NCI-H2196 (cell line): ENCODE results near the gene NUP50.

Experiments used
- DNase-seq: peaks from one replicate; lab custom pipeline; 2025; ENCODE audit not compliant: unreplicated experiment; lab: John Stamatoyannopoulos, UW

Gene NUP50

DNA sequence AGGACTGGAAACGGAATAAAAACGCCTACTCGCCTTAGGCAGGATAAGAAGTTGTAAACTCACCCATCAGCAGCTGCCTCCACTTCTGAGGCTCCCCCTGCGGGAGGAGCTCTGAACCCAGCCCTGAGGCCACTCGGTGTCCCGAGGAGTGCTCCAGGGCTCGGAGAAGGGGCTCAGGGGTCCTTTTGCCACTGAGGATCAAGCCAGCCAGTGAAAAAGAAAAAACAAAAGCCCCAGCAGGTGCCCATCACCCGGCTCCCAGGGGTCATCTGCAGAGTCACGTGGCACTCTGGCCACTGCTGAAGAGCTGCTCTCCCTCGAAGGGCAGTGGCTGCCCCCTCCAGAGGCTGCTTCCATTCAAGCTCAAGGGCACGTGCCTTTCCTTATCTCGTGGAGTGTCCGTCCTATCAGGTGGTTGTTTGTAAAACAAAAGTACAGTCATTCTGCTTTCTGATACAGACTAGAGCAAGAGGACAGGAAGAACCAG lies 29.0 kb downstream of the NUP50 start:
- no peak for DNase-seq

DNA sequence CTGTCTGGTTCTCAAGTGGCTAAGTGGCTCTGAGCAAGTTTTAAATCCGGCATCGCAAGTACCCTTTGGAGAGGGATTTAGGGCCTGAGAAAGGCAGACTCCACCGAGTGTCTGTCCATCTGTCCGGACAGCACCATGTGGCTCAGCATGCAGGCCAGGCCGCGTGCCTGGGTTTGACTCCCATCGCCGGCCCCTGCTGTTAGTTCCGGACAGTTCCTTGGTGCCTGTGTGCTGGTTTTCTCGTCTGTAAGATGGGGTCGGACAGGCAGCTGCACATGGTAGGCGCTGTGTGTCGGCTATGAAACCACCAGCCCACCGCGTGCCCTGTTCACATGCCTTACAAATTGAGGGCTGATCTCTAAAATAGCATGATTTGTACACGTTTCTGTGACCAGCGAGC lies 31.0 kb downstream of the NUP50 start:
- no peak for DNase-seq

DNA sequence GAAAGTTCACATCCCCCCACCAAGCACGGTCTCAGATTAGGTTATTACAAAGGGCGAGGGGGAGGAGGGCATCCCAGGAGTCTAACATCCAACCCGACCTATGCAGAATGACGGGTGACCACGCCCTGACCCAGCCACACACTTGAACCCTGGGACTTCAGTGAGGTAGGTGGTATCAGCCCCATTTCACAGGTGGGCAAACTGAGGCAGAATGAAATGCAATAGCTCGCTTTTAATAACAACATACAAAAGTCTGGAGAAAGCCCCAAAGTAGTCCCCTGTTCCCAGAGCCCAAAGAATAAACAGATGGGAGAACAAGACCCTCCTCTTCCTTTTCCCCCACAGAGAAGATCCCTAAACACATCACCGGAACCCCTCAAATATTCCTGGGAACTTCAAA lies 31.9 kb downstream of the NUP50 start:
- DNase-seq: no peak

DNA sequence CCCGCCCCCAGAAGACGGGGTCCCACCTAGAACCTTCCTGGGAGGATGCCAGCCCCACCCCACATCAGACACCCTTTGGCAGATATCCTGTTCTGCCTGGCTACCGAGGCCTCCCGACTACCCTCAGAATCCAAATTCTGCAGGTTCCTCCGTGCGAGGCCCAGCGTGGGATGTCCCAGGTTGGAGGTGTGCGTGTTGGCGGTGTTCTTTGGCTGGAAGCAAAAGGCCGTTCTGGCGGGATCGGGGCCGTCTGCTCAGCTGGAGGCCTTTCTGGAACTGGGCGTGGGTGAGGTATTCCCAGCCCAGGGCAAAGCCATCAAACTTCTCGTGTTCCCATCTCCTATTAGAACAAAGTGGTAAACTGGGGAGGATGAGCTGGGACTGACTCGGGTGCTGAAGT lies 32.6 kb downstream of the NUP50 start:
- DNase-seq: no peak

DNA sequence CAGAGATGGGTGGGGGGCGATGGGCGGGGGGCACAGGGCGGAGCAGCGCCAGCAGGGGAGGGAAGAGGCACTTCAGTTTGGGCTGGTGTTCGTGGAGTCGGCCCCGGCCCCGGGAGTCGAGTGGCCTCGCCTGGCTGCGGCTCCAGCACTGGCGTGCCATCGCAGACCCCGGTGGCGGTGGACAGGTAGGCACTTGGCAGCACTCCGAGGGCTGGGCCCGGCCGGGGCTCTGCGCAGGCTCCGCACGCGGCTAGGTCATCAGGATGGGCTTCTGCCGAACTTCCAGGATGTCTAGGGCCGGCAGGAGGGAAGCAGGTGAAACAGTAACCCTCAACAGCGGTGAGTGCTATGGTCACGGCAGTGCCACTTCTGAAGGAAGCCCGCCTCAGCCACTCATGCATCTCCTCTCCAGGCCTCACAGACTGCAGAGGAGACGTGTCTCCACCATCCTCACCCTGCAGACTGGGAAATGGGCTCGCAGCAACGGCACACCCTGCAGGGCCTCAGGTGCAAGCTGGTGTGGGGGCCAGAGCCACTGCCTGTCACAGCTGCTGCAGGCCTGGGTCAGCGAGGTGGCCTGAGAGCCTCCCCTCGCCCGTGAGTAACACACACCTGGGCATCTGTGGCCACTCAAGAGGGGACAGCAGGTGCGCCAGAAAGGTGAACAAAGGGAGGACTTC lies 33.3 kb downstream of the NUP50 start:
- no peak for DNase-seq

DNA sequence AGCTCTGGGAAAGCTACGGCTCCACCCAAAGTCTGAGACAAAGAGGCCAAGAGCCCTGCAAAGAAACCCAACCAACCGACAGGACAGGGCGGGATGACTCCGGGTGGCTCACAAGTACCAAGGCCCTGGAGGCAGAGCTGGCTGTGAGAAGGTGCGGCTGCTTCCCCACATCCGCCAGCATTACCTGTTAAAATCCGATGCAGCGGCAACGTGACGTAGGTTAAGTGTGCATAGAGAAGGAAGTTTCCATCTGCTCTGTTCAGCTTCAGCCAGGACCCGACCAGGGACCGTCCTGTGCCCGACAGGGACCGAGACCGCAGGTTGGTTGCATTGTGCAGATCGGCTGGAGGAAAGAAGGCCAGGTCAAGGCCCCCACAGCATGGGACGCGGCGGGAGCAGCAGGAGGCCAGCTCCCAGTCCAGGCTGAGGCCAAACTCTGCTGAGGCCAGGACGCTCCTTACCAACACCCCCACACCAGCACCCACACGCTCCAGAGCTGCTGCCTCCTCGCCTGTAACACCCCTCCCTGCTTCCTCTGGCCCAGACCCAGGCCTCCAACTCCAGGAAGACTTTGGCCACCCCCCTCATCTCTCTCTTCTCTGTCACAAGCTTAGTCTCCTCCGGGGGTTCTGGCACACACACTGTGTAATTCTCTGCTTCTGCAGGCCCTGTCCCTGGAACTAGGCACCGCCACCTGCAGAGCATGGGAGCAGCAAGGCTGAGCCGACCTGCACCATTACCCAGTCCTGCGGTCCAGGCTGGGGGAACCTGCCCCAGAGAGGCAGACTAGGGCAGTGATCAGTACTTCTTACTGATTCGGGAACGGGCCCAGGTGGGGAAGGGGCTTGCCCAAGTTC lies 34.1 kb downstream of the NUP50 start:
- no peak for DNase-seq

DNA sequence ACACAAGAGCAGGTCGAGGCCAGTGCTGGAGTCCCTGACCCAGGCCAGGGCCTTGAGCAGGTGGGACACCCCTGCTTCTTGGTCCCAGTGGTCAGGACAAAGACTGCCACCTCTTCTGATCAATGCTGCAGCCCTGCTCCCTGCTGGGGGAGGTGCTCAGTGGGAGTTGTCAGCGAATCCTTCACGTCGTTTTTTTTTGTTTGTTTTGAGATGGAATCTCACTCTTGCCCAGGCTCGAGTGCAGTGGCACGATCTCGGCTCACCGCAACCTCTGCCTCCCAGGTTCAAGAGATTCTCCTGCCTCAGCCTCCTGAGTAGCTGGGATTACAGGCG lies 34.7 kb downstream of the NUP50 start:
- DNase-seq: no peak

DNA sequence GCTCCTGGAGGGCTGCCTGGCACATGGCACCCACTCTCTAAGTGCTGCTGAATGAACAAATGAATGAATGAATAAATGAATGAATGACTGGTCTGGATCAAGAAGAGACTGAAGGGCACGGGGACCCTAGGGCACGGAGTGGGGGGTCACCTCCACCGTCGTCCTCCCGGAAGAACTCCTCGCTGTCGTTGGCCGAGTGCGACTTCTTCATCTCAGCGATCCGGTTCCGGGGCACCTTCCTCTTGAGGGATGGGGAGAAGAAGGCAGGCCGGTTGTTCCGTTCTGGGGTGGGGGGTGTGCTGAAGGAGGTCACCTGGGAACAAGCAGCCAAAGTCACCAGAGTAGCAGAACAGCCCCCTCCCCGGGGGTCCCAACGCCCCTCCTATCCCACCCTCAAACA lies 36.0 kb downstream of the NUP50 start:
- DNase-seq: no peak

DNA sequence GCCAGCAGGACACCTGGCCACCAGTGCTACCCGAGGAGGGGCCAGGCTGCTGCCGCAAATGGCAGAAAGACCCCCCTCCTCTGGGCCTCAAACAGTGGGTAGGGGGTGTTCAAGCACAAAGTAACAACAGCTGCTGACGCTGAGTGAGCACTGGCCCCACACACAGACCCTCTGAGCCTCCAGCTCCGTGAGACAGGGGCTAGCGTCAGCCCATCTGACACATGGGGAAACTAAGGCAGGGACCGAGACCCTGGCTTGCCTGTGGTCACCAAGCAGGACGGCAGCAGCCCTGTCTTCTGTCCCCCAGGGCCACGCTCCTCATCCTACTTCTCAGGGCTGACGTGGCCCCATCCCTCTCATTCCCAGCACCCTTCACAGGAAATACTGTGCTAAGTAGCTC lies 36.5 kb downstream of the NUP50 start:
- no peak for DNase-seq

DNA sequence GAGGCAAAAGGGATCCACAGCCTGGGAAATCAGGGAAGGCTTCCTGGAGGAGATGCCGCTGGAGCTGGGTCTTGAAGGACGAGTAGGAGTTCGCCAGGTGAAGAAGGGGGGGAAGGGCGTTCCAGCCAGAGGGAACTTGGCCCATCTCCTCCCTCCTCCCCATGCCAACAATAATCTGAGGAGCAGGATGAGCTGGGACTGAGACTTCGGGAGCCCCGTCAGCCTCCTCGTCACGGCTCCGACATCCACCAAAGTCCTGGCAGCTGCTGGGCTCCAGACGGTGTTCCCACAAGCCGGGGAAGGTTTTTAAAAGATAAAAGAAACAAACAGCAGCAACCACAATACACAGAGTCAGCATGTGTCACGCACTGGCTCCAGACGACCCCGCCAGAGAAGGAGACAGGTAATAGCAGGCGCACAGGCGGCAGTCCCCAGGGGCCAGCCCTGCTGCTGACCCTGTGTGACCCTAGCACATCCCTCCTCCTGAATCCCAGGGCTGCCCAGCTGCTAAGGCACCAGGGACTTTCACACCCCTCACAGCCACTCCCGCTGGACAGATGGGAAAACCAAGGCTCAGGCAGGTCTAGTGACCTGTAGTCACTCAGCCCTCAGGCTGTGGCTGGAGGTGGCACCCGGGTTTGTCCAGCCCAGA lies 37.3 kb downstream of the NUP50 start:
- no peak for DNase-seq

DNA sequence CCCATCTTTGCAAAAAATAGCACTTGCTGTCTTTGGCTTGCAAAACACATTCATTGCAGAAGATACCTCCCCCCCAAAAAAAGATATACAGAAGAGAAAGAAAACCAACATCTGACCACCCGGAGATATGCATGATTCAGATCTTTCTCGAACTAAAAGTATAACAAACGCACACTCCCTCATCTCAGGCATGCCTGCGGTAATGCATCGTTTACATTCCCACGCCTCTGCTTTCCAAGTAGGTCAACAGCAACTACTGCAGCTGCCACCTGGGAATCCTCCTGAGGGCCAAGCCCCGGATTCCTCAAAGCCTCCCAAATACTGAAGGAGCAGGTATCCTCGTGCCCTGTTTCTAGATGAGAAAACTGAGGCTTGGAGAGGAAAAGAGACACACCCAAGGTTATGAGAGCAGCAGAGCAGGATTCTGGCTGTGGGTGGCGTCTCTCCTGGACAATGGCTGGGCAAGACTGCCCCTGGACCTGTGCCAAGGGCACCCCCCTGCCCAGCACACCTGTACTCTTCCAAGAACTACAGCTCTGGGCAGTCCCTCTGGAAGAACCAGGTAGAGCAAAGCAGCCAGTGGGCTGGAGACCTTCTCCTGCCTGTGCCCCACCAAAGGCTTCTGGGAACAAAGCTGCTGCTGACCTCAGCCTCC lies 38.1 kb downstream of the NUP50 start:
- no peak for DNase-seq

DNA sequence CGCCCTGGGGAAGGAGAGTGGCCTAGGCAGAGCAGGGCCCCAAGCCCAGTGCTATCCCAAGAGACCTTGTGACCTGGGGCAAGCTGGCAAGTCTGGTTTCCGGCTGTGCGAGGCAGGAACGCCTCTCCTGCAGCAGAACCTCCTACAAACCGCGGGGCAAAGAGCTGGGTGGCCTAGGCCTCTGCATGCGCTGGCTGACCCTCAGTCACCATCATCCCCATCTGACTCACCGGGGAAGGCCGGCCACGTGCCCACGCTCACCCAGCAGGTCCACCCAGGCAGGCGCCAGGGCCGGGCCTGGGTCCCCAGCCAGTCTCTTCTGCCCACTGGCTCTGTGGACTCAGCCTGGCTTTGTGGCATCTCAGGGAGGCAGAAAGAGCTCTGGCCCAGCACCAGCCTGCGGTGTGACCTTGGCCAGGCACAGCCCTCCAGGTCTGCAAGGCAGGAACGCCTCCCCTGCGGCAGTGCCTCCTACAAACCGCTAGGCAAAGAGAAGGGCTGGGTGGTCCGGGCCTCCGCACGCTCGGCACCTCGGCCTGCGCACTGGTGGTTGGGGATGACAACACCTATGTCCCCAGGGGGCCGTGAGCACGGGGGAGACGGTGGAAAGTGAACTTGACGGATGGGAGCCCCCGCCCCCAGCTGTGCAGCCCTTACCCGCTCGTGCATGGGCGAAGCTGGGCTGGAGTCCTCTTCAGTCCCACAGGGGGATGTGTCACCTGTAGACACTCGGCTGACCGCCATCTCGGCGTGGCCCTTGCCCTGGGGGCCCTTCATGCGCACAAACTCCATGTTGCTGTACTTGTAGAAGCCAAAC lies 38.8 kb downstream of the NUP50 start:
- DNase-seq: no peak

DNA sequence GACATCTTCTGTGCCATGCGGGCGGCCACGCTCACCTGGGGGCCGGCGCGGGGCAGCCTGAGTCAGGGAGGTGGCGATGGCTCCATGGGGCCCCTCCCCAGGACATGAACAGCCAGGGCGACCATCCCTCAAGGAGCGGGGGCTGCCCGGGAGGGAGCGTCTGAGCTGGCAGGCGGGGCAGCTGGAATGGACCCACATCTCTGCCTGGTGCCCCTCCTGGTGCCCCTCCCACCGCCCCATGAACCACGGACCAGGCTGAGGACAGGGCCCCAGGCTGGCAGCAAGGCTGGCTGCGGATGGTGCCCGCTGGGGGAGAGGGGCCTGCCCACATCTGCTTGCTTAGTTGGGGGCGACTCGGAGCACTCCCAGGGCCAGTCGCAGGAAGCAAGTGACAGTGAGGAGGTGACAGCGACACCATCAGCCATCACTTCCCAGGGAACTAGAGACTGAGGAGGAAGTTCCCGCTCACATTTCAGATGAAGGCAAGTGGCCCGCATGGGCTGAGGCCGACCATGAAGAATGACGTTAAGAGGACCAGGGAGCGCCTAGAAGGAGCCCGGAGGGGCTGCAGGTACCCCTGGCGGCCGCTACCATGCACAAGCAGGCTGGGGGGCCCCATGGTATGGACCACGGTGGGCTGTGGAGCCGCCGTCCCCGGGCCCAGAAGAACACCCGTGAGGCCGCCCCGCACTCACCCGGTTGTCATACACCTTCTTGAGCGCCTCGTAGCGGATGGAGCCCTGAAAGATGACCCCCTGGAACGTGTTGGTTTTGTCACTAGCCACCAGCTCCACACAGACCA lies 39.6 kb downstream of the NUP50 start:
- no peak for DNase-seq

DNA sequence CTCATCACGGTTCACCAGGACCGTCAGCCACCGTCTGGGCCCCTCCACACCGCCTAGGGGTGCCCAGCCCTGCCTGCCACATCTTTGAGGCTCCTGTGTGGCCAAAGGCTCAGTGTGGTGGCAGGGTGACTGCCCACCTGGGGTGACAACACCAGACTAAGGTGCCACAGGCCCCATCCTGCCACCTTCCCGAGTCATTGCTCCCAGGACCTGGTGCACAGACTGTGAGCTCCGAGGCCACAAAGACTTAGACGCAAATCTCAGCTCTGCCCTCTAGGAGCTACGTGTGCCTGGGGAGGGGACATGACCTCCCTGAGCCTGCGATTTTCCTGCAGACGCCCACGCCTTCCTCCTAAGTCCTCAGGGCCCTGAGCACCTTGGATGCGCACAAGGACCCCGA lies 40.5 kb downstream of the NUP50 start:
- no peak for DNase-seq

DNA sequence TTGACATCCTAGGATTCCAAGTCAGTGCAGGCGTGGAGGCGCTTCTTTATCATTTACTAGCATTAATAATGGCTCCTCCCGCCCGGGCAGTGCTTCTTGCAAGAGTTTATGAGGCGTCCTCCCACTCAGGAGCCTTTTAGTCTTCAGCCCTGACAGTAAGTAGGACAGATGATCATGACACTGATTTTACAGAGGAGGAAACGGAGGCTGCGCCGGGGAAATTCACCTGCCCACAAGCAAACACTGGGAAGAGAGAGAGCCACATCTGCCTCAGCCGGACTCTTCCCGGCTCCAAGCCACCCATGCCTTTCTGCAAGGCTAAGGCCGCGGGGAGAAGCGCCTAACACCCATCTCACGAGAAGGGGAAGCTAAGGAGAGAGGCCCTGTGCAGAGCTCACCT lies 41.1 kb downstream of the NUP50 start:
- DNase-seq: no peak

DNA sequence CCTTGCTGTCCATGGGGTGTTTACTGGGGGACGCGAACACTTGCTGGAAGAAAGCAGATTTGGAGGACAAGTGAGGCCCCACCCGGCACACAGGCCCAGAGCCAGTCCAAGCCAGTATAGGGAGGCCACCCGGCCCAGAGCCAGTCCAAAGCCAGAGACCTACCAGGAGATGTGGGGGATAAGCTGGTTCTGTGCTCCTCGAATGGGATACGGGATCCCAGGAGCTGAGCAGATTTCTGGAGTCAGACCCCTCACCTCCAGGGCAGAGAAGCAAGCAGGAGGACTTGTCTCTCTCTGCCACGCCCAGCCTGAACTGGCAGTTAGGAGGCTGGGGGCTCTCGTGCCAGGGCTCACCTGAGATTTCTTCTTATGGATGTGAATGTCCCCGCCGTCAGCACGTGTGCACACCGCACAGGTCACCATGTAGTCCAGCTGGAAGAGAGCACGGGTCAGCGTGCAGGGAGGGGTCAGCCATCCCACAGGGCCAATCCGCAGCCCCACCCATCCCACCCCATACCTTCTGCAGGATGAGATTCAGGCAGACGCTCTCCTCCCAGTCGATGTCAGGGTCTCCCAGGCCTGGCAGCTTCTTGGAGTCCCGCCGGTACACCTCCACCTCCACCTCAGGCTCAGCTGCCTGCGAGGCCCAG lies 41.7 kb downstream of the NUP50 start:
- no peak for DNase-seq

DNA sequence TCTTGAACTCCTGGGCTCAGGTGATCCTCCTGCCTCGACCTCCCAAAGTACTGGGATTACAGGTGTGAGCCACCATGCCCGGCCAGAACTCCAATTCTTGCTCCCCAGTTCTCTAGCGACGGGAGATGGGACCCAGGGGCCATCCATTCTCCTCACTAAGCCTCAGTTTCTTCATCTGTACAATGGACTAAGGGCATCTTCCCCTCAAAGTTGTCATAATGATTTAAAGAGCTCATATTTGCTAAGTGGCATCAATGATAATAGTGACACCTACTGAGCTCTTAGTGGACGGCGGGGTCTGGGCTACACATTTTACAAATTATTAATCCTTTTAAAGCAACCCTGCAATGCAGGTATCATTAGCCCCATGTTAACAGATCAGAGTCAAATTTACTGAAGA lies 42.5 kb downstream of the NUP50 start:
- no peak for DNase-seq

DNA sequence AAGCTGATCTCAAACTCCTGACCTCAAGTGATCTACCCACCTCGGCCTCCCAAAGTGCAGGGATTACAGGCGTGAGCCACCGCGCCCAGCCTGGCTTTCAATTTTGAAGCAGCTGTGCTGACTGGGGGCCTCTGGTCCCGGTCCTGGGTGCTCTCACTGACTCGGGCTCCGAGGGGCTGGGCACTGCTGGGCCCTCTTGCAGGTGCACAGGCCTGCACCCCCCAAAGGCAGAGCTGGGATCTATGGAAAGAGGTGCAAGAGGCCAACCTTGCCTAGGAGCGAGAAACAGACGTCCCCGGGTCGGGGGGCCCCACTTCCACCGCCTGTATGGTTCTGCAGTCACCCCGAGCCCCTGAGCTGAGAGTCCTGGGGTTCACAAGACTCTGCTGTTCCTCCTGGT lies 43.8 kb downstream of the NUP50 start:
- DNase-seq: no peak

DNA sequence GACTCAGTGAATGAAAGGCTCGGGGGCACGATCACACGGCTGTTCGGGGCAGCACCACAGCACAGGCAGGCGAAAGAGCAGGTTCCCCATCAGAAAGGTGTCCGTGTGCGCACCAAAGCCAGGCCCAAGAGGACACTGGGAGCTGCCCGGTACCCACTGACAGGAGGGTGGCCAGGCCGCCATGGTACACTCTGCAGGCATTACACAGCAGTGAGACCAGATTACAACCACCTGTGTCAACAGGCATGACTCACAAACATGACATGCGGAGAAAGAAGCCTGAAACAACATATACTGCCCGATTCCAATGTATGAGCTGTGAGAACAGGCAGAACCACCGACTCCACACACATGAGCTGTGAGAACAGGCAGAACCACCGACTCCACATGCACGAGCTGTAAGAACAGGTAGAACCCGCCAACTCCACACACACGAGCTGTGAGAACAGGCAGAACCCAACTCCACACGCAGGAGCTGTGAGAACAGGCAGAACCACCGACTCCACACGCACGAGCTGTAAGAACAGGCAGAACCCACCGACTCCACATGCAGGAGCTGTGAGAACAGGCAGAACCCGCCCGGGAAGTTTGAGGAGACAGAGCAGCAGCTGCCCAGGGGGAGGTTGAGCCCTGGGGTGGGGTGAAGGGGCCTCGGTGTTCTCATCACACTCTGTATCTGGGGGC lies 44.4 kb downstream of the NUP50 start:
- DNase-seq: no peak
